IPS DF 4.7 (cell line): Measurements from ENCODE around the gene FAM151A.

Experiments used
- DNase-seq: peaks from one replicate; pipeline ENCODE4 v3.0.0-alpha.2; 2013; ENCODE audit warnings: low spot score; ENCODE audit errors: extremely low read depth

The FAM151A gene

GRCh38 chr1:54604051-54604450 lies 19.3 kb downstream of the FAM151A start:
- no peak for DNase-seq

- DNase-seq: no peak
These were observed 20.1 kb downstream of the FAM151A start for GRCh38 chr1:54603241-54603640.

DNA sequence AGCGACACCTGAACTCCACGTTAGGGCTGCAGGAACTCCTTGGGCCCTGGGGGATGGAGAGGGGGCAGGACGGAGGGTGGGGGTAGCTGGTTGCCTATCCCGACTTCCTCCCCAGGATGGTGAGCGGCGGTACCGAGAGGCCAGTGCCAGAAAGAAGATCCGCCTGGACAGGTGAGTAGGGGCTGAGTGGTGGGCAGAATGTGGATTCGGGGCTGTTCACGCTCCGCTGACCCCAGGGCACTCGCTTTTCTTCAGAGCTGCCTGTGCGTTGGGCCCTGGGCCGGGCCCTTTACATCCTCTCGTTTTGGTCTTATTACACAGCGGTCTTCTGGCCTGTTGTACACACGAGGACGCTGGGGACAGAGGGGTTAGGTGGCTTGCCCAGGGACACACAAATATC lies 20.8 kb downstream of the FAM151A start:
- DNase-seq: no peak

- no peak for DNase-seq
These were observed 21.6 kb downstream of the FAM151A start for GRCh38 chr1:54601730-54602129.

DNA sequence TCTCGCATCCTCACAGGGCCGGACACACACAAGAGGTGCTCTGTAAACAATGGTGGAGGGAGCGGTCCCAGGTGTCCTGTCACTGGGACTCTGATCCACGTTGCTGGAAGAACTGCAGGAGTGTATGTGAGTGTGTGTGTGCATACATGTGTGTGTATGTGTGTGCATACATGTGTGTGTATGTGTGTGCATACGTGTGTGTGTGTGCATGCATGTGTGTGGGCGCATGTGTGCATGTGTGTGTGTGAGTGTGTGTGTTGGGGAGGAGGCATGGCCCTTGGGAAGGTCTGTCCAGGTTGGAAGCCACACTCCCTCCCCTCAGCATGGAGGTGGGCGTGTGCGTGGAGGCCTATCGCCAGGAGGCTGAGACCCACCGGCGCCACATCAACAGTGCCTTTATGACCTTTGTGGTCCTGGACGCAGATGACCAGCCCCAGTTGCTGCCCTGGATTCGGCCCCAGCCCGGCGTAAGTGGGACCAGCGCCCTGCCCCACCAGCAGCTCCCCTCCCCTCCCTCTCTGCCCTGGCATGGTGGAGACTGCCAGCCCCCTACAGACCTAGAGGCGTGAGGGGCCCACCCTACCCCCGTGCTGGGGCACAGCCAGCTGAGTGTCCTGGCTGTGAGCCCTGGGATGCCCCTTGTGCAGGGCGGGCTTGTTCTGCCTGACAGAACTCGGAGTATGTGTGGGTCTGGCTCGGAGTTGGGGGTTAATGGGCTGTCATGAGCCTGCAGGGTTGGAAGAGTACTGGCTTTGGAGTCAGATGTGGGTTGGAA lies 22.2 kb downstream of the FAM151A start:
- DNase-seq: no peak

GRCh38 chr1:54599211-54599823 lies 24.0 kb downstream of the FAM151A start:
- DNase-seq: no peak

- DNase-seq: no peak
These were observed 25.8 kb downstream of the FAM151A start for GRCh38 chr1:54597455-54598030.

- no peak for DNase-seq
These were observed 26.6 kb downstream of the FAM151A start for GRCh38 chr1:54596756-54597155.

DNA sequence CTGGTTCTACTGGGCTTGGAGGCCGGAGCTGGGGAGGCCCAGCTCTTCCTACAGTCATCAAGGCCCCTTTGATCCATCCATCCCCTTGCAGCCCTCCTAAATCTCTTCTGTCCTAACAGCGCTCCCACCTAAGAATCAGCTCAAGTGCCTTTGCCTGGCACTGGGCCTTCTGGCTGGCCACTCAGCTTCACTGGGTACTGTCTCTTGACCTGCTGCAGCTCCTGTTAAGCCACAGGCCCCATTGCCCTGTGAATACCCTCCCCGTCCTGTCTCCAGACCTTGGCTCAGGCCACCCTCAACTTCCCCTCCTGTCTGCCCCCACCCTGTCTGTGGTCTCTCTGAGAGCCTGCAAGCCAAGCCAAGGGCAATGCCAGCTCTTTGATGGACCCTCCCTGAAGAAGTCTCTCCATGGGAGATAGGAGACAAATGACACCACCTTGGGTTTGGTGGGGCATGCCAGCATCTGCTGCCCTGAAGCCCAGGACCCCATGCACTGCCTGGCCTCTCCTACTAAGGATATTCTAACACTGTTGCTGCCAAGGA lies 27.3 kb downstream of the FAM151A start:
- DNase-seq: no peak

DNA sequence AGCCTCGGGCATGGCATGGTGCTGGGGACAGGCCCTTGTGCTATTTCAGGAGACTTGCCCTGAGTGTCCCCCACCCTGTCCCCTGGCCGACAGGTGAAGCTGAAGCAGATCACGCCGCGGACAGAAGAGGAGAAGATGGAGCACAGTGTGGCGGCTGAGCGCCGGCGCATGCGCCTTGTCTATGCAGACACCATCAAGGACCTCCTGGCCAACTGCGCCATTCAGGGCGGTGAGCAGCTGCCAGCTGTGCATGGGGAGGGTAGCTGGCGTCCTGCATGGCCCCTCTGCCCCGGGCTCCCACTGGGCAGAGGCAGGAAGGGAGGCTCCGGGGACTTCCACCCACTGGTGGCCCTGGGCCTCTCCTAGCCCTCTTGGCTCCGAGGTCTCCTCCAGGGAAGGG lies 28.9 kb downstream of the FAM151A start:
- DNase-seq: no peak

DNA sequence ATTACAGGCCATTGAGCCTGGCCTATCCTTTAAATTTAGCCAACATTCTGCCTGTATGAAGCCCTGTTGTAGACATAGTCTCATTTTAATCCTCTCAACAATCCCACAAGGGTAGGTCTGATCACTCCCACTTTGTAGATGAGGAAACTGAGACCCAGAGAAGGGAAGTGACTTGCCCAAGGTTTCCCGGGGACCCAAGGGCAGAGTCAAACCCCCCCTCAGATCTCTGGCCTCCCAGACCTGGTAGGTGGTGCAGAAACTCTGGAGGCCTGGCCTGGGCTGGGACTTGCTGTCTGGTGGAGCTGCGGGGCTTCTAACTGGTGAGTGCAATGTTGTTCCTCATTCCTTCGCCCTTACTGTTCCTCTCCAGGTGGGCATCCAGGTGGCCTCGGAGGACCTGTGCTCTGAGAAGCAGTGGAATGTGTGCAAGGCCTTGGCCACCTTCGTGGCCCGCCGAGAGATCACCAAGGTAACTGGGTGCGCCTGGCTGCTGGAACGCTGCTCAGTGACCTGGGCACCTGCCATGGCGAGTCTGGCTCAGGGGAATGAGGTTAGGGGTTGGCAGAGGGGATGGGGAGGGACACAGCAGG lies 29.7 kb downstream of the FAM151A start:
- DNase-seq: no peak

DNA sequence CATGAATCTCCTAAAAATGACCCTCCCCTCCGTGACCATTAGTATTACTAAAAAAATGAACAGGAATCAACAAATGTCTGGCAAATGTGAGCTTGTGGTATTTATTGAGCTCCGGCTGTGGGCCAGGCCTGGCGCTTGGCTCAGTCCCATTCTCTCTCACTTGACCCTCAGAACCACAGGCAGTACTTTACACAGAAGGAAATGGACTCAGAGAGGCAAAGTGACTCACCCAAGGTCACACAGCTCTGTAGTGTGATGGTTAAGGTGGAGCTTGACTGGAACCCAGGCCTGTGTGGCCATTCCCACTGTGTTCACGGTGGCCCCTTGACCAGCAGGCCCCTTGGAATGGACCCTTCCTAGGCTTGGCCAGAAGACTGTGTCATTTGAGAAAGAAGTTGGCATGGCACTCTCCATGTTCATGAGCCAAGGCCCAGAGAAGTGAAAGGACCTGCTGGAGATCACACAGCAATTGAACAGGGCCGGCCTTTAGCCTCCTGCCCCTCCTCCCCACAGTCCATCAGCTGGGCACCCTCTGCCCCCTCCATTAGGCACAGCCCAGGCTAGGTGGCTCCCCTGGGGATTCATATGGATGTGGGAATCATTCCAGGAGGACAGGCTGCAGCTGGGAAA lies 32.1 kb downstream of the FAM151A start:
- no peak for DNase-seq

DNA sequence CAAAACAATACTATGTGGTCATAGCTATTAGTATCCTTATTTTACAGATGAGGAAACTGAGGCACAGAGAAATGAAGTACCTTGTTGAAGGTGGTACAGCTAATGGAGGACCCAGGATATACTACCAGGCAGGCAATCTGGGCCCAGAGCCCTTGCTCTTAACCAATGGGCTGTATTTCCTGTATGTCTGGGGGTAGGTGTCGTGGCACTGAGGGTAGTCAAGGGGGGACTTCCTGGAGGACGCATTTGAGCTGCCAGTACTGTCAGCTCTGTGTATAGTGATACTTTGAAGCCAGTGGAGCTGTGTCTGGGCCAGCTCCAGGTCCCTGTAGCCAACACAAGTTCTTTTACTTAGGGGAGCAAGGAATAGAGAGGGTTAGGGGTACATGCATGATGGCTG lies 34.9 kb downstream of the FAM151A start:
- DNase-seq: no peak

GRCh38 chr1:54585181-54586066 lies 37.9 kb downstream of the FAM151A start:
- no peak for DNase-seq

- no peak for DNase-seq
These were observed 38.8 kb downstream of the FAM151A start for GRCh38 chr1:54584575-54584974.

- no peak for DNase-seq
These were observed 39.5 kb downstream of the FAM151A start for GRCh38 chr1:54583871-54584270.

DNA sequence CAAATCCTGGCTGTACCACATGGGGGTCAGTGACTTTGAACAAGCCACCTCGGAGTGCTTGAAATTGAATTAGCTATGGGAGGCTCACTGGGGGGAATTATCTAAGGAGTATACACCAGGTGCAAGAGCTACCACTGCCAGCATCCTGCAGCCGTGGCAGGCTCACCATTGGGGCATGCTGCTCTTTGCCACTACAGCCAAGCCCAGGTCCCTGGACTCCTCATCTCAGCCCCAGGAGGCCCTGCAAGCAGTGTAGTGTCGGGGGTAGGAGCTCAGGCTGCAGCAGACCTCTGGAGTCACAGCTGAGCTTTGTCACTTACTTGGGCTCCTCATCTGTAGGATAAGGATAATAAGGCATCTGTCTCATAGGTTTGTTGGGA lies 40.0 kb downstream of the FAM151A start:
- DNase-seq: no peak

DNA sequence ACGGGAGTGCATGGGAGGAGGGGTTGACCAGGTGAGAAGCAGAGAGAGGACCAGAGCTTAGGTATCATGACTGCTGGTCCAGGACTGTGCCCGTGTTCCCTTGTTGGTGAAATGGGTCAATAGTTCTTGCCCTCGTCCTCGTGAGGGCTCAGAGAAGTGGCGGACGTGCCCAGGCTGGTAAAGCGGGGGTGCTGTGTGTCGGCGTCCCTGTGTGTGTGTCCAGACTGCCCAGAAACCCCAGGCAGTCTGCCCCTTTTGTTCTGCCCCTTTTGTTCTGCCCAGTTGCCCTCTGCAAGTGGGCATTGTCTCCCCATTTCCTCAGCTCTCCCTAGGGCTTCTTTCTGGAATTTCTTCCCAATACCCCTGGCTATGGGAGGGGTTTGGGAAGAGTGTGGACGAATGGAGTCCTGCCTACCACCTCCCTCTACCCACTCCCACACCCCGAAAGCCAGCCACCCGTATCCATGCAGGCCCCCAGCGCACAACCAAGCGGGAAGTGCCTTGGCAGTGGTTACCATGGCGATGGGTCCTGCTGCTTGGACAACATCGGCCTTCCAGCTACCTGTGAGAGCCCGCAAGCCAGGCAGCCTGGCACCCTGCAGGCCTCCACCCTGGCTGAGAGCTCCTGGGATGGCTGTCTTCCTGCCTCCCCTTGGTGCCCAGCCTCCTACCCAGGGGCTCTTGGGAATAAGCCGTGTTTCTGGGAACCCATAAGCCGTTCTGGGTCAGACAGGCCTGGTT lies 40.6 kb downstream of the FAM151A start:
- DNase-seq: no peak

DNA sequence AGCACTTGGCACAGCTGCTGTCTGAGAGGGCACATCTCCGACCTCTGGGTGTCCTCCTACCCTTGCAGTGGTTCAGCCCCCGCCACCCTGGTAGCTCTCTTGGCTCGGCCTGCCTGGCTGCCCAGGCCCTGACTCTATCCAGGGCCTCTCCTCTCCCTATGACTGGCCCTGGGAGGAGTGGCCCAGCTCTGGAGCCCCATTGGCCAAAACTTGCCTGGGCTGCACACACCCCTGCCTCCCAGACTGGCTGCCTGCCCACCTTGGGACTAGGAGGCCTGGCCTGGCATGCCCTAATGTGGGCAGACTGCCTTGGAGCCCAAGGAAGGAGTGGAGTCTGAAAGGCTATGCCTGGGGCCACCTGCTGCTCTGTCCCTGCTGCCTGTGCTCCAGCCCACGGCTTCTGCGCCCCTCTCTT lies 41.7 kb downstream of the FAM151A start:
- DNase-seq: no peak
